RWPE2 (cell line): ENCODE data around the gene DLG1.

Experiments used
- ATAC-seq: fragments of 200-7000 bp; cut with Tn5 transposase; 3 replicates; pipeline ENCODE4 v1.9.1; 2021; ENCODE audit warnings: low read depth
- DNase-seq: peaks from one replicate; pipeline ENCODE4 v3.0.0-alpha.2; 2020; ENCODE audit warnings: low spot score
- H3K27ac ChIP-seq: fragments of 450-650 bp; 2 replicates; pipeline ENCODE4 v1.5.1; 2017; ENCODE audit warnings: mild to moderate bottlenecking; ENCODE audit not compliant: poor library complexity, severe bottlenecking
- H3K27me3 ChIP-seq: fragments of 250-450 bp; sonication (Bioruptor Pico); 2 replicates; pipeline ENCODE4 v1.5.1; 2021; ENCODE audit warnings: mild to moderate bottlenecking, moderate library complexity; ENCODE audit not compliant: insufficient read depth, poor library complexity, severe bottlenecking
- H3K36me3 ChIP-seq: fragments of 250-450 bp; sonication (Bioruptor Pico); 2 replicates; pipeline ENCODE4 v1.5.1; 2020; ENCODE audit warnings: low read depth, mild to moderate bottlenecking, moderate library complexity
- H3K4me1 ChIP-seq: fragments of 250-450 bp; sonication (Bioruptor Pico); 2 replicates; pipeline ENCODE4 v1.5.1; 2021; ENCODE audit warnings: mild to moderate bottlenecking, moderate library complexity; ENCODE audit not compliant: insufficient read depth, poor library complexity, severe bottlenecking
- H3K4me3 ChIP-seq: fragments of 250-450 bp; sonication (Bioruptor Pico); 2 replicates; pipeline ENCODE4 v1.5.1; 2021; ENCODE audit warnings: mild to moderate bottlenecking, moderate library complexity; ENCODE audit not compliant: severe bottlenecking
- H3K9me3 ChIP-seq: fragments of 250-450 bp; sonication (Bioruptor Pico); 2 replicates; pipeline ENCODE4 v1.5.1; 2021; ENCODE audit warnings: mild to moderate bottlenecking, moderate library complexity; ENCODE audit not compliant: severe bottlenecking
- CTCF ChIP-seq: fragments of 450-650 bp; IDR thresholded peaks from one replicate; pipeline ENCODE4 v1.5.1; 2017; ENCODE audit warnings: mild to moderate bottlenecking, moderate library complexity; ENCODE audit not compliant: poor library complexity, severe bottlenecking

Gene DLG1

GRCh38 chr3:197024881-197025735 is 273.3 kb downstream of the DLG1 start:
- Histone ChIP-seq H3K36me3 (no peaks in the 10 kb centered on the region), H3K4me1 (no peaks in the 10 kb centered on the region), H3K27me3 (no peaks in the 10 kb centered on the region), H3K27ac (no peak overlapping the region), H3K9me3 (no peaks in the 10 kb centered on the region), H3K4me3 (no peak overlapping the region)
- peak; percentile 38 for DNase-seq
- no peak for TF ChIP-seq CTCF
- ATAC-seq: no peak

GRCh38 chr3:197023998-197024651 is 274.3 kb downstream of the DLG1 start:
- Histone ChIP-seq H3K4me3 (no peak overlapping the region), H3K4me1 (no peaks in the 10 kb centered on the region), H3K27me3 (no peaks in the 10 kb centered on the region), H3K27ac (no peak overlapping the region), H3K36me3 (no peaks in the 10 kb centered on the region), H3K9me3 (no peaks in the 10 kb centered on the region)
- ATAC-seq: no peak
- peak; percentile 50 for DNase-seq
- no peak for TF ChIP-seq CTCF

GRCh38 chr3:197023241-197023997 is 275.0 kb downstream of the DLG1 start:
- no peak overlapping the region for H3K4me3 ChIP-seq
- H3K36me3 ChIP-seq: no peaks in the 10 kb centered on the region
- TF ChIP-seq CTCF: no peak
- no peaks in the 10 kb centered on the region for H3K27me3 ChIP-seq
- no peak overlapping the region for H3K27ac ChIP-seq
- H3K9me3 ChIP-seq: no peaks in the 10 kb centered on the region
- ATAC-seq (no peak), DNase-seq (no peak)
- no peaks in the 10 kb centered on the region for H3K4me1 ChIP-seq

- H3K27me3 ChIP-seq: no peaks in the 10 kb centered on the region
- H3K4me3 ChIP-seq: no peak overlapping the region
- no peak for ATAC-seq
- peak; percentile 54 for DNase-seq
- H3K9me3 ChIP-seq: no peaks in the 10 kb centered on the region
- TF ChIP-seq CTCF: no peak
- no peaks in the 10 kb centered on the region for H3K4me1 ChIP-seq
- H3K36me3 ChIP-seq: no peaks in the 10 kb centered on the region
- no peak overlapping the region for H3K27ac ChIP-seq
These were observed 275.8 kb downstream of the DLG1 start for GRCh38 chr3:197022405-197023231.
